CD14-positive monocyte (primary cell): Measurements from ENCODE around the gene RGS17. TPM values are rescaled to one million over a fixed set of nuclear protein-coding genes. Genes with fewer than 3 reads are reported as not detected.

Experiments
- DNase-seq, 3 donors: peaks; one replicate each; pipeline ENCODE4 v3.0.0-alpha.2; 2011 to 2022
- H2AFZ ChIP-seq: 2 replicates; pipeline ENCODE4 v1.6.0; 2012; ENCODE audit warnings: mild to moderate bottlenecking, low read depth, low read length, inconsistent platforms; ENCODE audit not compliant: insufficient read depth, poor library complexity, severe bottlenecking
- H3K27ac ChIP-seq, 2 donors: 1 replicate in 1 of 2; 2 replicates in 1 of 2; pipeline ENCODE4 v1.5.1; 2012 to 2013; ENCODE audit warnings: low read length in 2 of 2, control low read depth in 1 of 2, inconsistent platforms in 1 of 2, low read depth in 1 of 2, mild to moderate bottlenecking in 1 of 2
- H3K27me3 ChIP-seq, 2 donors: one replicate each; pipeline versions ENCODE4 v1.6.0 to v1.6.1; 2011 to 2013; ENCODE audit warnings: low read length in 2 of 2; ENCODE audit not compliant: control insufficient read depth in 2 of 2, insufficient read depth in 2 of 2
- H3K36me3 ChIP-seq, 2 donors: replicated peaks in 1 of 2; 1 replicate in 1 of 2; 2 replicates in 1 of 2; pipeline versions ENCODE4 v1.5.1 to v1.6.1; 2012 to 2013; ENCODE audit warnings: low read length in 2 of 2, control low read depth in 1 of 2, inconsistent platforms in 1 of 2, mild to moderate bottlenecking in 1 of 2; ENCODE audit not compliant: insufficient read depth in 2 of 2, control insufficient read depth in 1 of 2
- H3K4me1 ChIP-seq, 2 donors: 1 replicate in 1 of 2; 2 replicates in 1 of 2; pipeline versions ENCODE4 v1.5.1 to v1.6.1; 2012 to 2013; ENCODE audit warnings: low read length in 2 of 2, control low read depth in 1 of 2, inconsistent platforms in 1 of 2, mild to moderate bottlenecking in 1 of 2, moderate library complexity in 1 of 2; ENCODE audit not compliant: insufficient read depth in 2 of 2, control insufficient read depth in 1 of 2
- H3K4me2 ChIP-seq: replicated peaks from 2 replicates; pipeline ENCODE3; 2012; ENCODE audit warnings: low read length, moderate library complexity, mild to moderate bottlenecking; ENCODE audit not compliant: poor library complexity, severe bottlenecking; ENCODE audit errors: extremely low read depth
- H3K4me3 ChIP-seq, 3 experiments: fragments of 200-600 bp in 1 of 3; sonication (generic) in 1 of 3; replicated peaks in 1 of 3; 1 replicate in 2 of 3; 2 replicates in 1 of 3; pipeline ENCODE4 v1.5.1; 2011 to 2013; ENCODE audit warnings: low read length in 3 of 3, mild to moderate bottlenecking in 3 of 3, control low read depth in 2 of 3, low read depth in 2 of 3, inconsistent platforms in 1 of 3, moderate library complexity in 1 of 3
- H3K79me2 ChIP-seq: 2 replicates; pipeline ENCODE4 v1.6.0; 2012; ENCODE audit warnings: mild to moderate bottlenecking, control low read depth, inconsistent platforms, low read length, moderate library complexity; ENCODE audit not compliant: insufficient read depth
- H3K9ac ChIP-seq: 2 replicates; pipeline ENCODE4 v1.6.0; 2017; ENCODE audit warnings: low read length, mild to moderate bottlenecking; ENCODE audit not compliant: insufficient read depth, poor library complexity, severe bottlenecking
- H3K9me3 ChIP-seq, 2 donors: replicated peaks in 1 of 2; 1 replicate in 1 of 2; 2 replicates in 1 of 2; pipeline versions ENCODE4 v1.5.1 to v1.6.1; 2012 to 2013; ENCODE audit warnings: low read length in 2 of 2, control low read depth in 1 of 2; ENCODE audit not compliant: control insufficient read depth in 1 of 2, insufficient read depth in 1 of 2
- H4K20me1 ChIP-seq: 2 replicates; pipeline ENCODE4 v1.6.0; 2012; ENCODE audit warnings: mild to moderate bottlenecking, low read length, control low read depth, moderate library complexity; ENCODE audit not compliant: insufficient read depth
- H3K27ac Mint-ChIP-seq, 7 donors: one replicate each; pipeline ENCODE4 v1.8.0; 2020; ENCODE audit warnings: mild to moderate bottlenecking in 7 of 7, mixed read lengths in 7 of 7, moderate library complexity in 6 of 7, inconsistent platforms in 2 of 7
- H3K27me3 Mint-ChIP-seq, 3 donors: one replicate each; pipeline ENCODE4 v1.8.0; 2021 to 2022; ENCODE audit warnings: low read depth in 3 of 3, mild to moderate bottlenecking in 3 of 3, mixed read lengths in 3 of 3, moderate library complexity in 3 of 3, inconsistent platforms in 1 of 3
- H3K36me3 Mint-ChIP-seq, 2 donors: one replicate each; pipeline ENCODE4 v1.8.0; 2020; ENCODE audit warnings: mixed read lengths in 2 of 2, inconsistent platforms in 1 of 2, mild to moderate bottlenecking in 1 of 2
- H3K4me1 Mint-ChIP-seq: one replicate; pipeline ENCODE4 v1.8.0; 2020; ENCODE audit warnings: mild to moderate bottlenecking, mixed read lengths
- H3K4me3 Mint-ChIP-seq, 2 donors: one replicate each; pipeline ENCODE4 v1.8.0; 2020; ENCODE audit warnings: mild to moderate bottlenecking in 2 of 2, mixed read lengths in 2 of 2, moderate library complexity in 1 of 2
- H3K9me3 Mint-ChIP-seq, 7 donors: one replicate each; pipeline ENCODE4 v1.8.0; 2020 to 2022; ENCODE audit warnings: mixed read lengths in 7 of 7, mild to moderate bottlenecking in 6 of 7, moderate library complexity in 6 of 7, inconsistent platforms in 2 of 7
- WGBS: methylation state at CpG from one replicate; pipeline ENCODE4 v1.1.5; 2013; ENCODE audit warnings: missing lambda C conversion rate; ENCODE audit not compliant: insufficient coverage; 5-methylcytosine and 5-hydroxymethylcytosine counted together
- intact Hi-C, 2 donors: fragments of 100-400 bp; cut with micrococcal nuclease; formaldehyde crosslinking; loops; one replicate each; pipeline versions ENCODE4 v1.15.0 to v1.15.1; 2023
- polyA plus RNA-seq, 3 donors: library from polyadenylated mRNA; depleted of rRNA in 1 of 3; unstranded in 2 of 3; stranded (reverse) in 1 of 3; fragments of 300-500 nt in 2 of 3; fragments of >200 nt in 1 of 3; fragmentation: Illumina TruSeq in 2 of 3; gene quantifications; 1 replicate in 2 of 3; 2 replicates in 1 of 3; pipeline ENCODE4 v1.2.3, GENCODE V29; 2012 to 2021
- TF ChIP-seq, protein P1 (sequence below): fragments of 200-600 bp; IDR thresholded peaks from one replicate; pipeline ENCODE4 v1.8.0; 2022; ENCODE audit warnings: antibody characterized with exemption, mild to moderate bottlenecking

Gene RGS17
- polyA plus RNA-seq, 3 donors, result not detected

DNA sequence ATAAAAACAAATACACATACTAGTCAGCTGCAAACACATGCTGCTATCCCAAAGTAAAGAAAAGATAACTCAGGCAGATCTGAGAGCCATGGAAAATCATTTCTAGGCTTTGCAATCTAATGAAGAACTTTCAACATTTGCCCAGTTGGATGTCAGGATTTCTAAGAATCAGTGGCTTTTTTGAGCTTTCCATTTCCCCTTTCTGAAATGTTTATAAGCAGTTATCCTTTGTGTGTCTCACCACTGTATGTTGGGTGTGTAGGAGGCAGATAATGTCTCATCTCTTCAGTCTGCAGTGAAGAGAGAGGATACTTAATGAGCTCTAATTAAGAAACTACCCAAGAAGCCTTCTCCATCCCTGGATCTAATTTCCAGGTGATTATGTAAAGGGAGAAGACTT is 43.6 kb downstream of the RGS17 start:
- TF ChIP-seq, protein P1, sequence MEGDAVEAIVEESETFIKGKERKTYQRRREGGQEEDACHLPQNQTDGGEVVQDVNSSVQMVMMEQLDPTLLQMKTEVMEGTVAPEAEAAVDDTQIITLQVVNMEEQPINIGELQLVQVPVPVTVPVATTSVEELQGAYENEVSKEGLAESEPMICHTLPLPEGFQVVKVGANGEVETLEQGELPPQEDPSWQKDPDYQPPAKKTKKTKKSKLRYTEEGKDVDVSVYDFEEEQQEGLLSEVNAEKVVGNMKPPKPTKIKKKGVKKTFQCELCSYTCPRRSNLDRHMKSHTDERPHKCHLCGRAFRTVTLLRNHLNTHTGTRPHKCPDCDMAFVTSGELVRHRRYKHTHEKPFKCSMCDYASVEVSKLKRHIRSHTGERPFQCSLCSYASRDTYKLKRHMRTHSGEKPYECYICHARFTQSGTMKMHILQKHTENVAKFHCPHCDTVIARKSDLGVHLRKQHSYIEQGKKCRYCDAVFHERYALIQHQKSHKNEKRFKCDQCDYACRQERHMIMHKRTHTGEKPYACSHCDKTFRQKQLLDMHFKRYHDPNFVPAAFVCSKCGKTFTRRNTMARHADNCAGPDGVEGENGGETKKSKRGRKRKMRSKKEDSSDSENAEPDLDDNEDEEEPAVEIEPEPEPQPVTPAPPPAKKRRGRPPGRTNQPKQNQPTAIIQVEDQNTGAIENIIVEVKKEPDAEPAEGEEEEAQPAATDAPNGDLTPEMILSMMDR, result no peak
- H3K27ac ChIP-seq, result no peak overlapping the region
- H3K9ac ChIP-seq, result no peak overlapping the region
- H3K4me1 ChIP-seq, result peaks cover 13 to 16% of the 10 kb centered on the region in 2 donors
- no peaks in the 10 kb centered on the region for H4K20me1 ChIP-seq
- no peak overlapping the region for H3K4me3 ChIP-seq
- peaks cover 26% of the 10 kb centered on the region for H3K4me1 Mint-ChIP-seq
- DNase-seq, result no peak
- no peaks in the 10 kb centered on the region for H3K9me3 ChIP-seq
- H3K4me3 Mint-ChIP-seq, result no peak overlapping the region
- intact Hi-C loops, result no loop called here
- no peaks in the 10 kb centered on the region for H3K27me3 ChIP-seq
- peaks cover 2 to 4% (median 3%) of the 10 kb centered on the region in 3 donors for H3K27me3 Mint-ChIP-seq
- no peak overlapping the region for H3K27ac Mint-ChIP-seq
- H3K36me3 Mint-ChIP-seq, result no peaks in the 10 kb centered on the region
- no peaks in the 10 kb centered on the region for H3K36me3 ChIP-seq
- peaks cover 0 to 3% (median 0%) of the 10 kb centered on the region in 7 donors for H3K9me3 Mint-ChIP-seq
- H3K79me2 ChIP-seq, result no peaks in the 10 kb centered on the region
- H3K4me2 ChIP-seq, result no peak overlapping the region
- H2AFZ ChIP-seq, result no peak overlapping the region

DNA sequence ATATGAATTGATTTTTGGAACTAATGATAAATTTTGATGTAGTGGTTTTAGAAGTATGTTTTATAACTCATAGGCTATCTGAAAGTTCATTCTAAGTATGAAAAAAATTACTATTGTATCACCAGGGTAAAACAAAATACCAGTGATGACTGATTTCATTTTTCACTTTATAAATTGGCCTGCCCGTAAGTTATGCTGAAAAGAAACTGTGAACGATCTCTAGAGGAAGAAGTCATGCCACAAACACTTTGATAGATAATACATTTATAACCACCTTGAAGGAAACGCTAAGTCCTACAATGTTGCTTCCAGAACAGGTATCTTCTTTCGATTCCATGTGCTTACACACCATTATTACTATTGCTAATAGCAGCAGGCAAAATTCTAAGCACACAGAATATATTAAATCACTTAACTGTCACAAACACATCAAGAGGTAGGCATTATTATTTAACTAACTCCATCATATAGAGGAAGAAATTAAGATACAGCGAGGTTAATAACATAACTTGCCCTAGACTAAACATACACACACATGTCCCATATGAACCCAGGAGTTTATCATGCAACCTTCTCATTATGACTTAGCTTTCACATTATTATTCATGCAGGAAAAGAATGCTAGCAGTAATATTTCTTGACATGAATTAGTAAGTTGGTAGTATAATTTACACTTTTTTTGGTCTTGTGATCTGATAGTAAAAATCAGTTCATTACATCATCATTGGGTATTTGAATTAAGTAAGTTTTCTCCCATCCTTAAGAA is 44.7 kb downstream of the RGS17 start:
- no peak for DNase-seq
- WGBS, result 100% methylated on average over 1 of the region's 5 CpGs
- Histone ChIP-seq H3K9me3 (no peaks in the 10 kb centered on the region), H3K27ac (no peak overlapping the region), H3K36me3 (no peaks in the 10 kb centered on the region), H3K79me2 (no peaks in the 10 kb centered on the region), H3K9ac (no peak overlapping the region), H3K4me3 (no peak overlapping the region), H3K4me1 (peaks cover 8 to 10% of the 10 kb centered on the region in 2 donors), H3K4me2 (no peak overlapping the region), H4K20me1 (no peaks in the 10 kb centered on the region), H3K27me3 (no peaks in the 10 kb centered on the region), H2AFZ (no peak overlapping the region)
- intact Hi-C loops, result no loop called here
- Mint-ChIP-seq H3K4me3 (no peak overlapping the region), H3K27ac (no peak overlapping the region), H3K27me3 (peaks cover 2 to 5% (median 5%) of the 10 kb centered on the region in 3 donors), H3K4me1 (peaks cover 18% of the 10 kb centered on the region), H3K9me3 (peaks cover 0 to 9% (median 2%) of the 10 kb centered on the region in 7 donors), H3K36me3 (no peaks in the 10 kb centered on the region)
- TF ChIP-seq, protein P1, result no peak
